GM18517 (cell line): ENCODE results near the gene TNFSF12.

Source experiments
- ATAC-seq: cut with Tn5 transposase; IDR thresholded peaks from one replicate; pipeline ENCODE4 v1.9.1; 2021; ENCODE audit warnings: mild to moderate bottlenecking, moderate library complexity; ENCODE audit not compliant: unreplicated experiment

The TNFSF12 gene

GRCh38 chr17:7548585-7549400, at the start of gene TNFSF12:
TSS of gene TNFSF12 (plus strand) at chr17:7549058. CDS start at chr17:7549154, 96 bp downstream.
- ATAC-seq: no peak

- no peak for ATAC-seq
These were observed 49.7 kb upstream of the TNFSF12 start for GRCh38 chr17:7499161-7499560.

GRCh38 chr17:7501729-7502128, 47.1 kb upstream of the TNFSF12 start:
- no peak for ATAC-seq

DNA sequence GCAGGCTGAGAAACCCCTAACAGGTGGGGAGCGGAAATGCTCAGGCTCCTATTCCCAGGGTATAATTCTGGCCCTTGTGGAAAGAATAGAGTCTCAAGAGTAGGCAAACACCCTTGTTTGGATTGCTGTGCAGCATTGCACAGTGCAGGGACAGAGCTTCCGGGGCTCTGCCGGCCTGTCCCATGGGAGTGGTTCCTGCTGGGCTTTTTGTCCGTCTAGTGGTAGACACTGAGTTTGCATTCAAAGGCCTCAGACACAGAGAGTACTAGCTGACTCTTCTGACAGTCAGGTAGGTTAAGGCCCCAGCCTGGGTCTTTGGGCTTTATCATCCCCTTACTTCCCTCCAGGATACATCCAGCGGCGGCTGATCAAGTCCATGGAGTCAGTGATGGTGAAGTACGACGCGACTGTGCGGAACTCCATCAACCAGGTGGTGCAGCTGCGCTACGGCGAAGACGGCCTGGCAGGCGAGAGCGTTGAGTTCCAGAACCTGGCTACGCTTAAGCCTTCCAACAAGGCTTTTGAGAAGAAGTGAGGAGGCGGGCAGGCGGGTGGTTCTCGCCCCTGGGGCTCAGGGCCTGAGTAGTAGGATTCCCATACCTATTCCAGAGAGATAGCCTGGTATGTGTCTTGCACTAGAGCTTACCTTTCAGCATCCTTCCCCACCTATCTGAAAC, 46.5 kb upstream of the TNFSF12 start:
- no peak for ATAC-seq

DNA sequence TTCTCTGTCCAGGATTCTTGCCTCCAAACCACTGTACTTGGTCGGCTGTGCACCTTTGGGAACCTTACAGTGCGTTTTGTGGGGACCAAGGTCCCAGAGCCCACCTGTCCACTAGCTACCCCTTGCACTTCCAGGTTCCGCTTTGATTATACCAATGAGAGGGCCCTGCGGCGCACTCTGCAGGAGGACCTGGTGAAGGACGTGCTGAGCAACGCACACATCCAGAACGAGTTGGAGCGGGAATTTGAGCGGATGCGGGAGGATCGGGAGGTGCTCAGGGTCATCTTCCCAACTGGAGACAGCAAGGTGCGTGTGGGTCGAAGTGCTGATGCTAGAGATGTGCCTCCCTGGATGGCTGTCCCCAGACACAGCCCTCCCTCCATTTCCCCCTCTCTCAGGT, 45.9 kb upstream of the TNFSF12 start:
- ATAC-seq: no peak

DNA sequence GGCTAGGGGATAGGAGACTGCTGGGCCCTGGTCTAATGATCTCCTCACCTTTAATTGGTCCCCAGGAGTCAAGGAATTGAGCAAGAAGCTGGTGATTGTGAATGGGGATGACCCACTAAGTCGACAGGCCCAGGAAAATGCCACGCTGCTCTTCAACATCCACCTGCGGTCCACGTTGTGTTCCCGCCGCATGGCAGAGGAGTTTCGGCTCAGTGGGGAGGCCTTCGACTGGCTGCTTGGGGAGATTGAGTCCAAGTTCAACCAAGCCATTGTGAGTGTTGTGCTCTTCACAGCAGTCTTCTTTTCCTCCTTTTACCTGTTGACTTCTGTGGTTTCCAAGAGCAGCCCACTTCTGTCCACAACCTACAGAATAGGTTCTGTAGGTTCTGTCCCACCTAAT, 45.3 kb upstream of the TNFSF12 start:
- no peak for ATAC-seq

DNA sequence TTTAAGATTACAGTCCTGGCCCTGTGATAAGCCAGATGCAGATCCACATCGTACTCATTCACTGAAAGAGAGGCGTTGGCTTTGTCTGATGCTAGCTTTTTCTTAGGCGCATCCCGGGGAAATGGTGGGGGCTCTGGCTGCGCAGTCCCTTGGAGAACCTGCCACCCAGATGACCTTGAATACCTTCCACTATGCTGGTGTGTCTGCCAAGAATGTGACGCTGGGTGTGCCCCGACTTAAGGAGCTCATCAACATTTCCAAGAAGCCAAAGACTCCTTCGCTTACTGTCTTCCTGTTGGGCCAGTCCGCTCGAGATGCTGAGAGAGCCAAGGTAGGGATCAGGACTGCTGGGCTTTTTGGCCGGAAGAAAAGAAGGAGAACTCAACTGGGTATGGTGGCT, 40.7 kb upstream of the TNFSF12 start:
- no peak for ATAC-seq

- no peak for ATAC-seq
These were observed 40.0 kb upstream of the TNFSF12 start for GRCh38 chr17:7508846-7509245.

DNA sequence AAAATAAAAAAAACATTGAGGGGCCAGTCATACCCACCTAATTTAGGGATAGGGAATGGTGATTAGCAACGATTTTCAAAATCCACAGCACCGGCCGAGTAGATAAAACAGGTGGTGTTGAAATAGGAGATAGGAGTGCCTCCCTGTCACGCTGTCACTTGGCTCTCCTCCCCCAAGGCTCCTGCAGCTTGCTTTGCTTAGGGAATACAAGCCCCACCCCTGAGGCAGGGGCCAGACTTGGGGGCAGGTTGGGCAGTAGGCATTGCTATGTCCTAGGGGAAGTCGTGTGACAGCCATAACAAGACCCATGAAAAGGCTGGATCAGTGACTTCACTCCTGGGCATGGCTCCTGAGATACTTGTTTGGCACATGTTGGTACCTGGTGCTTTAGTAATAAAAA, 38.9 kb upstream of the TNFSF12 start:
- ATAC-seq: no peak

GRCh38 chr17:7511108-7511507, 37.8 kb upstream of the TNFSF12 start:
- ATAC-seq: no peak

GRCh38 chr17:7512105-7512504, 36.8 kb upstream of the TNFSF12 start:
- ATAC-seq: no peak

GRCh38 chr17:7512824-7513540, 35.9 kb upstream of the TNFSF12 start:
- ATAC-seq: no peak

- no peak for ATAC-seq
These were observed 34.9 kb upstream of the TNFSF12 start for GRCh38 chr17:7513850-7514419.

GRCh38 chr17:7515911-7516610, 32.8 kb upstream of the TNFSF12 start:
- no peak for ATAC-seq

GRCh38 chr17:7523033-7523432, 25.8 kb upstream of the TNFSF12 start:
- ATAC-seq: no peak

DNA sequence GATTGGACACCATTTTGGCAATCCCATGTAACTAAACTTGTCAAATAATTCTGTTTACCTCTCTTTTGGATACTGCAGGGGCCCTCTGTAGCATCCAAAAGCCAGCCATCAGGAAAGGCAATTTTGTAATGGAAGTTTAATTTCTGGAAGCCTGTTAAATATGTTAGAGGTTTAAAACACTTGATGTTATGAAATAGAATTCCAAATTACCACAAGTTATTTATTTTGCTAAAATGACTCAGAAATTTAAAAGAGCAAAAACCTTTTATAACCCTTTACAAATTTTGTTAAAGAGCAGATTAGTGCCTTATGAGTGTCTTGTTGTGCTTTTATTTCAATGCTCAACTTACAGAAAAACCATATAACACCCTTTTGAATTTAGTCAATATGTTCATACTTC, 20.0 kb upstream of the TNFSF12 start:
- no peak for ATAC-seq

DNA sequence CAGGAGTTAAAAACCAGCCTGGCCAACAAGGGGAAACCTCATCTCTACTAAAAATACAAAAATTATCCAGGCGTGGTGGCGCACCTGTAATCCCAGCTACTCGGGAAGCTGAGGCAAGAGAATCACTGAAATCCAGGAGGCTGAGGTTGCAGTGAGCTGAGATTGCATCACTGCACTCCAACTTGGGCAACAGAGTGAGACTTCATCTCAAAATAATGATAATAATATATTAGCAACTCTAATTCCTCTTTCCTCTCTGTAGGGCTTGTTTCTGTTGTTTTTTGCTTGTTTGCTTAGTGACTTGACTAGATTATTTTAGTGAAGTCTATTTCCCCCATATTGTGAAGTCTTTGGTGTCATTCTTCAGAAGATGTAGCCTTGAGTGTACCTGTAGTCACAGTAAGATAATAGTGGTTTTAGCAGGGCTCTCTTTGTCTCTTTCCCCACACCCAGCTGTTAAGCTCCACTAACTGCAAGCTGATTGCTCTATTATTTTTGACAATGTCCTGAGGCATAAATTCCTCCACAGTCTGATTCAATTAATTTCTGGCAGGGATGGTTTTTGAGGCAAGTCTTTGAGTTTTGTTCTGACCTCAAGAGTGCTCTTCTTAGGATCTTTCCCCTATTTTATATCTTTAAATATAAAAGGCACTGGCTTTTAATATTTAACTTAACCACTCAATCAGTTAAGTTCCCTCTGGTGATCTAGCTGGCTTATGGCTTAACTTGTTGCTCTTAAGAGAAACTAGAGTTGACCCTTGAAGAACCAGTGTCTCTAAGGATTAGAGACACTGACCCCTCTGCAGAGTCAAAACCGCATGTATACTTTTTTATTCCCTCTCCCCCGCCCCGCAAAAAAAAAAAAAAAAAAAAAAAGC, 18.6 kb upstream of the TNFSF12 start:
- ATAC-seq: no peak

DNA sequence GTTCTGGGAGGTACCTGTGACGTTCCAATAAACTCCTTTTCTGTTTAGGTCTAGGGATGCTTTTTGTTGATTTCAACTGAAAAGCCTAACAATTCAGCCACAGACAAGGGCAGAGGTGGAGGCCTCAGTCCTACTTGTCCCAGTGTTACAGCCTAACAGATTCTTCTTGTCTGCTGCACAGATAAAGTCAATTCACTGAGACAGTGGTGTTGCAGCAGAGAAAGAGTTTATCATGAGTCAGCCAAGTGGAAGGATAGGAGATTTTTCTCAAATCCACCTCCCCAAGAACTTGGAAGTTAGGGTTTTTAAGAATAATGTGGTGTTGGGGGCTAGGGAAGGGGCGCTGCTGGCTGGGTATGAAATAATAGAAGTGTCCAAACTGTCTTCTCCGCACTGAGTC, 10.8 kb upstream of the TNFSF12 start:
- ATAC-seq: no peak

DNA sequence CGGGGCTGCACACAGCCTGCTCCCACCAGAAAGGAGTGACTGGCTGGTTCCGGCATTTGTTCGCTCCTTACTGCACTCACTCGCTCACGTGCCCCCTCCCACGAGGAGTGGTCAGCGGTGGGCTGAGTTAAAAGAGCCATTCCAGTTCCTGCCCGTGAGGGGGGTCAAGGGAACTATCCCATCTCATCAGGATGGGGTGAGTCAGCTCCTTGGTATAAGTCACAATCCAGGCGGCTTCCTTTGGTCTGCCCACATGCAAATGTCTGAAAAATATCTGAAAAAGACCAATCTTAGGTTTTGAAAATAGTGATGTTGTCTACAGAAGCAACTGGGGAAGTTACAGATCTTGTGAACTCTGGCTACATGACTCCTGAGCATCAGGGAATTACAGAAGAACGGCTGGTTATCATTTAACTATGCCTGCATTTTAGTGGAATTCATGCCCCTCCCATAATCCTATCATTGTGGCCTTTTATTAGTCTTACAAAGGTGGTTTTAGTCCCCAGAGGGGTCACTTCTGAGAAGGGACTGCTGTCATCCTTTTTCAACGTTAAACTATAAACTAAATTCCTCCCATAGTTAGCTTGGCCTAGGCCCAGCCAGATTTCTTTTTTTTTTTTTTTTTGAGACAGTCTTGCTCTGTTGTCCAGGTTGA, 9.8 kb upstream of the TNFSF12 start:
- no peak for ATAC-seq
